Keratinocyte (primary cell): Measurements from ENCODE around the gene LAMB4. TPM values are rescaled to one million over a fixed set of nuclear protein-coding genes. Genes with fewer than 3 reads are reported as not detected.

ENCODE experiments used
- DNase-seq: peaks from one replicate; pipeline ENCODE4 v3.0.0-alpha.2; 2011; ENCODE audit warnings: low read depth, missing footprints, low spot score
- FAIRE-seq: peaks from 2 replicates; lab custom pipeline; 2011; peaks lifted over from hg19 to GRCh38; lab: Jason Lieb, UNC
- H2AFZ ChIP-seq: 2 replicates; pipeline ENCODE4 v1.6.0; 2012; ENCODE audit warnings: low read length, control low read depth, inconsistent platforms; ENCODE audit not compliant: control insufficient read depth
- H3K27ac ChIP-seq: 2 replicates; pipeline ENCODE4 v1.5.1; 2011; ENCODE audit warnings: low read length; ENCODE audit not compliant: control insufficient read depth, insufficient read depth
- H3K27me3 ChIP-seq: 3 replicates; pipeline ENCODE4 v1.6.0; 2011; ENCODE audit warnings: low read length; ENCODE audit not compliant: control insufficient read depth, insufficient read depth; ENCODE audit errors: extremely low read depth
- H3K36me3 ChIP-seq, 2 experiments: 2 replicates in 1 of 2; 3 replicates in 1 of 2; pipeline ENCODE4 v1.5.1; 2011; ENCODE audit warnings: low read length in 2 of 2, mild to moderate bottlenecking in 1 of 2; ENCODE audit not compliant: control insufficient read depth in 2 of 2, insufficient read depth in 2 of 2; ENCODE audit errors: extremely low read depth in 1 of 2
- H3K4me1 ChIP-seq: 3 replicates; pipeline ENCODE4 v1.5.1; 2011; ENCODE audit warnings: low read length; ENCODE audit not compliant: control insufficient read depth, insufficient read depth; ENCODE audit errors: extremely low read depth
- H3K4me2 ChIP-seq: 3 replicates; pipeline ENCODE4 v1.6.0; 2011; ENCODE audit warnings: low read depth, low read length; ENCODE audit not compliant: control insufficient read depth, insufficient read depth; ENCODE audit errors: extremely low read depth
- H3K4me3 ChIP-seq, 3 experiments: fragments of 200-600 bp in 1 of 3; sonication (generic) in 1 of 3; 2 replicates in 2 of 3; 3 replicates in 1 of 3; pipeline ENCODE4 v1.5.1; 2011 to 2016; ENCODE audit warnings: low read length in 3 of 3, mild to moderate bottlenecking in 3 of 3, control low read depth in 2 of 3, inconsistent platforms in 1 of 3, low read depth in 1 of 3, mixed read lengths in 1 of 3, mixed run types in 1 of 3, moderate library complexity in 1 of 3; ENCODE audit not compliant: control insufficient read depth in 2 of 3, insufficient read depth in 2 of 3; ENCODE audit errors: extremely low read depth in 1 of 3
- H3K79me2 ChIP-seq: 2 replicates; pipeline ENCODE4 v1.6.0; 2012; ENCODE audit warnings: low read length; ENCODE audit not compliant: control insufficient read depth, insufficient read depth
- H3K9ac ChIP-seq: 3 replicates; pipeline ENCODE4 v1.6.0; 2011; ENCODE audit warnings: low read length; ENCODE audit not compliant: control insufficient read depth, insufficient read depth; ENCODE audit errors: extremely low read depth
- H3K9me1 ChIP-seq: 3 replicates; pipeline ENCODE4 v1.6.0; 2011; ENCODE audit warnings: low read length; ENCODE audit not compliant: control insufficient read depth, insufficient read depth; ENCODE audit errors: extremely low read depth
- H3K9me3 ChIP-seq: 2 replicates; pipeline ENCODE4 v1.5.1; 2012; ENCODE audit warnings: low read depth, low read length; ENCODE audit not compliant: control insufficient read depth
- H4K20me1 ChIP-seq: 3 replicates; pipeline ENCODE4 v1.6.0; 2011; ENCODE audit warnings: low read length; ENCODE audit not compliant: control insufficient read depth, insufficient read depth; ENCODE audit errors: extremely low read depth
- EZH2 ChIP-seq: IDR thresholded peaks from one replicate; pipeline ENCODE4 v1.6.1; 2012; ENCODE audit warnings: inconsistent platforms, mild to moderate bottlenecking, low read length, moderate library complexity
- dilution Hi-C: fragments of 300-500 bp; cut with MboI; formaldehyde crosslinking; loops from one replicate; pipeline ENCODE4 v1.7.0; 2020; ENCODE audit warnings: low sequenced_read_pairs; ENCODE audit not compliant: extremely low pct_ligation_motif_present
- polyA plus RNA-seq, 5 experiments: library from polyadenylated mRNA; depleted of rRNA in 3 of 5; stranded (reverse) in 3 of 5; stranded (forward) in 1 of 5; unstranded in 1 of 5; fragments of >200 nt; gene quantifications; 1 replicate in 1 of 5; 2 replicates in 3 of 5; 3 replicates in 1 of 5; pipeline versions ENCODE4 v1.2.1 to v1.2.3, GENCODE V29; 2011 to 2012; ENCODE audit warnings: missing spikeins in 2 of 5, low read depth in 1 of 5, low replicate concordance in 1 of 5
- TF ChIP-seq, protein P1 (sequence below), 3 experiments: IDR thresholded peaks in 1 of 3; conservative IDR thresholded peaks in 1 of 3; optimal IDR thresholded peaks in 1 of 3; 2 replicates in 2 of 3; 3 replicates in 1 of 3; pipeline versions ENCODE3 to v1.5.1; 2011; ENCODE audit warnings: low read length in 3 of 3, mild to moderate bottlenecking in 3 of 3, moderate library complexity in 2 of 3, control low read depth in 1 of 3, inconsistent platforms in 1 of 3; ENCODE audit not compliant: insufficient read depth in 2 of 3; ENCODE audit errors: extremely low read depth in 1 of 3

Gene LAMB4
- polyA plus RNA-seq, 1 donor (not counting 4 experiments of a cell fraction or from before 2014, with no cell fraction given): 3.7 TPM

- FAIRE-seq: no peak
- Histone ChIP-seq H3K4me3 (no peak overlapping the region), H3K4me1 (no peaks in the 10 kb centered on the region), H4K20me1 (no peaks in the 10 kb centered on the region), H3K4me2 (no peak overlapping the region), H3K27ac (no peak overlapping the region), H3K9ac (no peak overlapping the region), H3K79me2 (no peaks in the 10 kb centered on the region), H3K9me1 (no peaks in the 10 kb centered on the region), H3K27me3 (no peaks in the 10 kb centered on the region), H3K9me3 (no peaks in the 10 kb centered on the region), H2AFZ (no peak overlapping the region), H3K36me3 (peaks cover 26 to 43% of the 10 kb centered on the region in 2 experiments)
- dilution Hi-C loops: no loop called here
- no peak for DNase-seq
- TF ChIP-seq EZH2: no peak
- TF ChIP-seq, protein P1, sequence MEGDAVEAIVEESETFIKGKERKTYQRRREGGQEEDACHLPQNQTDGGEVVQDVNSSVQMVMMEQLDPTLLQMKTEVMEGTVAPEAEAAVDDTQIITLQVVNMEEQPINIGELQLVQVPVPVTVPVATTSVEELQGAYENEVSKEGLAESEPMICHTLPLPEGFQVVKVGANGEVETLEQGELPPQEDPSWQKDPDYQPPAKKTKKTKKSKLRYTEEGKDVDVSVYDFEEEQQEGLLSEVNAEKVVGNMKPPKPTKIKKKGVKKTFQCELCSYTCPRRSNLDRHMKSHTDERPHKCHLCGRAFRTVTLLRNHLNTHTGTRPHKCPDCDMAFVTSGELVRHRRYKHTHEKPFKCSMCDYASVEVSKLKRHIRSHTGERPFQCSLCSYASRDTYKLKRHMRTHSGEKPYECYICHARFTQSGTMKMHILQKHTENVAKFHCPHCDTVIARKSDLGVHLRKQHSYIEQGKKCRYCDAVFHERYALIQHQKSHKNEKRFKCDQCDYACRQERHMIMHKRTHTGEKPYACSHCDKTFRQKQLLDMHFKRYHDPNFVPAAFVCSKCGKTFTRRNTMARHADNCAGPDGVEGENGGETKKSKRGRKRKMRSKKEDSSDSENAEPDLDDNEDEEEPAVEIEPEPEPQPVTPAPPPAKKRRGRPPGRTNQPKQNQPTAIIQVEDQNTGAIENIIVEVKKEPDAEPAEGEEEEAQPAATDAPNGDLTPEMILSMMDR (optimal IDR thresholded peaks at IDR 0.05 in 1 of 3, IDR thresholded peaks at IDR 0.05 in 1 of 3, conservative IDR thresholded peaks at IDR 0.05 in 1 of 3; ENCODE audit: extremely low read depth in 1 of 3, insufficient read depth in 2 of 3, low read length in 3 of 3): no peak
Measured at GRCh38 chr7:107980671-107981190, 149.4 kb downstream of the LAMB4 start.

DNA sequence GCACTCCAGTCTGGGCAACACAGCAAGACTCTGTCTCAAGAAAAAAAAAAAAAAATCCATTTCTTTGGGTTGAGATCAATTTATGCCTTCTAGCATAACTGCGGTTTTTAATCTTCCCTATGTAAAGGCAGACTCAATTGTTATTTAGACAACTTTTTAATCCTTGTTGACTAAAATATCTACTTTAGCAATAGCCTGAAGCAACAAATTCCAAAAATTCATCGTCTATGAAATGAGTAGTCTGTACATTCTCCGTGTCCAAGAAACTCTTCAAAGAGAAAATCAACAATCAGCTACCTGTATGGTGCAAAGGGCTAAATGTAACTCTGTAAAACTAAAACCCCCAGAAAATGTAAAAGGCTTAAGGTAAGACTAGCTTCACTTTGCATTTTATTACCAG lies 150.0 kb downstream of the LAMB4 start:
- Histone ChIP-seq H4K20me1 (no peaks in the 10 kb centered on the region), H3K9ac (no peak overlapping the region), H2AFZ (no peak overlapping the region), H3K27ac (no peak overlapping the region), H3K36me3 (peaks cover 29 to 49% of the 10 kb centered on the region in 2 experiments), H3K4me1 (no peaks in the 10 kb centered on the region), H3K4me3 (no peak overlapping the region), H3K4me2 (no peak overlapping the region), H3K9me3 (no peaks in the 10 kb centered on the region), H3K79me2 (no peaks in the 10 kb centered on the region), H3K27me3 (no peaks in the 10 kb centered on the region), H3K9me1 (no peaks in the 10 kb centered on the region)
- dilution Hi-C loops: no loop called here
- DNase-seq: no peak
- no peak for FAIRE-seq
- no peak for TF ChIP-seq EZH2
- TF ChIP-seq, protein P1 (optimal IDR thresholded peaks at IDR 0.05 in 1 of 3, IDR thresholded peaks at IDR 0.05 in 1 of 3, conservative IDR thresholded peaks at IDR 0.05 in 1 of 3; ENCODE audit: extremely low read depth in 1 of 3, insufficient read depth in 2 of 3, low read length in 3 of 3): no peak
